GM19099 (cell line): ENCODE measurements around the gene INSM1.

Experiments
- POLR2A ChIP-seq: IDR thresholded peaks from 3 replicates; pipeline ENCODE4 v1.6.1; 2011; ENCODE audit warnings: low read depth; ENCODE audit not compliant: insufficient read length; ENCODE audit errors: extremely low read depth

INSM1 gene

GRCh38 chr20:20367575-20368417 is at the start of gene INSM1:
INSM1 (plus strand) TSS chr20:20368104; CDS start chr20:20368268, 164 bp downstream.
- no peak for TF ChIP-seq POLR2A

- no peak for TF ChIP-seq POLR2A
Measured at GRCh38 chr20:20318365-20319161, 49.3 kb upstream of the INSM1 start.

- TF ChIP-seq POLR2A: no peak
Measured at GRCh38 chr20:20321134-20321533, 46.8 kb upstream of the INSM1 start.

GRCh38 chr20:20321917-20322316 is 46.0 kb upstream of the INSM1 start:
- TF ChIP-seq POLR2A: no peak

GRCh38 chr20:20322912-20323311 is 45.0 kb upstream of the INSM1 start:
- no peak for TF ChIP-seq POLR2A

GRCh38 chr20:20327746-20328145 is 40.2 kb upstream of the INSM1 start:
- no peak for TF ChIP-seq POLR2A

- TF ChIP-seq POLR2A: no peak
Measured at GRCh38 chr20:20329564-20329963, 38.3 kb upstream of the INSM1 start.

GRCh38 chr20:20331156-20331555 is 36.7 kb upstream of the INSM1 start:
- TF ChIP-seq POLR2A: no peak

- TF ChIP-seq POLR2A: no peak
Measured at GRCh38 chr20:20331817-20332216, 36.1 kb upstream of the INSM1 start.

- no peak for TF ChIP-seq POLR2A
Measured at GRCh38 chr20:20333866-20334265, 34.0 kb upstream of the INSM1 start.

GRCh38 chr20:20334489-20334888 is 33.4 kb upstream of the INSM1 start:
- TF ChIP-seq POLR2A: peak; percentile 9

- no peak for TF ChIP-seq POLR2A
Measured at GRCh38 chr20:20338133-20338730, 29.7 kb upstream of the INSM1 start.

GRCh38 chr20:20340443-20340842 is 27.5 kb upstream of the INSM1 start:
- TF ChIP-seq POLR2A: no peak

- no peak for TF ChIP-seq POLR2A
Measured at GRCh38 chr20:20341371-20341770, 26.5 kb upstream of the INSM1 start.

- no peak for TF ChIP-seq POLR2A
Measured at GRCh38 chr20:20342066-20342465, 25.8 kb upstream of the INSM1 start.
